CD4-positive, alpha-beta T cell treated with Interleukin-12 subunit alpha and Interleukin-12 subunit beta, for 1 hour (primary cell): Measurements from ENCODE around the gene ITGAL.
"Not testable (repeated sequence)": the region's sequence is repeated elsewhere in the genome, so short reads cannot be mapped to it uniquely, and the experiment has no call there.

Experiments used
- DNase-seq: peaks from one replicate; pipeline ENCODE4 v3.0.0-alpha.2; 2020

Gene ITGAL

GRCh38 chr16:30526823-30527634, 54.5 kb downstream of the ITGAL start:
- DNase-seq = peak; percentile 94

GRCh38 chr16:30527635-30528178, 55.2 kb downstream of the ITGAL start:
- peak; percentile 27 for DNase-seq

- no peak for DNase-seq
Measured at GRCh38 chr16:30528799-30529457, 56.4 kb downstream of the ITGAL start.

- peak; percentile 44 for DNase-seq
Measured at GRCh38 chr16:30530163-30531037, 57.9 kb downstream of the ITGAL start.

GRCh38 chr16:30532285-30533145, 60.0 kb downstream of the ITGAL start:
- no peak for DNase-seq

GRCh38 chr16:30533146-30533522, 60.6 kb downstream of the ITGAL start:
- no peak for DNase-seq

GRCh38 chr16:30533748-30534367, 61.3 kb downstream of the ITGAL start:
- DNase-seq = peak; percentile 29

GRCh38 chr16:30534368-30535105, 62.0 kb downstream of the ITGAL start, which contains the start of gene ZNF747:
Gene ZNF747 (minus strand): TSS chr16:30534858. CDS start chr16:30534679, 179 bp downstream.
- DNase-seq = peak; percentile 93

- DNase-seq = no peak
Measured at GRCh38 chr16:30535106-30535776, 62.7 kb downstream of the ITGAL start.

GRCh38 chr16:30535777-30536190, 63.2 kb downstream of the ITGAL start:
- peak; percentile 69 for DNase-seq

- not testable (repeated sequence) for DNase-seq
Measured at GRCh38 chr16:30536391-30537024, 64.0 kb downstream of the ITGAL start.

GRCh38 chr16:30539000-30539964, 66.7 kb downstream of the ITGAL start:
- no peak for DNase-seq

- not testable (repeated sequence) for DNase-seq
Measured at GRCh38 chr16:30539986-30540526, 67.5 kb downstream of the ITGAL start.

GRCh38 chr16:30540916-30541464, 68.4 kb downstream of the ITGAL start:
- DNase-seq = not testable (repeated sequence)

- no peak for DNase-seq
Measured at GRCh38 chr16:30541502-30542329, 69.2 kb downstream of the ITGAL start.

GRCh38 chr16:30543067-30543466, 70.5 kb downstream of the ITGAL start:
- DNase-seq = no peak

- no peak for DNase-seq
Measured at GRCh38 chr16:30546115-30546514, 73.6 kb downstream of the ITGAL start.
